Posterior vena cava (tissue), 2 donors: Measurements from ENCODE around the gene AUH. TPM values are rescaled to one million over a fixed set of nuclear protein-coding genes. Genes with fewer than 3 reads are reported as not detected.

ENCODE experiments used
- DNase-seq: peaks from one replicate; pipeline ENCODE4 v3.0.0-alpha.2; 2020; ENCODE audit warnings: low spot score
- intact Hi-C, 2 donors: fragments of 100-400 bp; cut with DNase I; formaldehyde crosslinking; loops; one replicate each; pipeline versions ENCODE4 v1.14.1 to v1.14.2; 2022 to 2023
- total RNA-seq, 2 donors: library from RNA; stranded (reverse); fragmentation: NEBNext Ultra II Directional; extraction: Animal tissue kit (Norgen Biotek cat#: 25700); gene quantifications; one replicate each; pipeline ENCODE4 v1.2.1, GENCODE V29; 2021
- donor health status: DM: yes; HTN: yes; CAD: no.
- donor health status: DM: yes; HTN: yes; CAD: no.

The AUH gene
- total RNA-seq, 2 donors from 2014 or later = 12.1 to 14.0 TPM

DNA sequence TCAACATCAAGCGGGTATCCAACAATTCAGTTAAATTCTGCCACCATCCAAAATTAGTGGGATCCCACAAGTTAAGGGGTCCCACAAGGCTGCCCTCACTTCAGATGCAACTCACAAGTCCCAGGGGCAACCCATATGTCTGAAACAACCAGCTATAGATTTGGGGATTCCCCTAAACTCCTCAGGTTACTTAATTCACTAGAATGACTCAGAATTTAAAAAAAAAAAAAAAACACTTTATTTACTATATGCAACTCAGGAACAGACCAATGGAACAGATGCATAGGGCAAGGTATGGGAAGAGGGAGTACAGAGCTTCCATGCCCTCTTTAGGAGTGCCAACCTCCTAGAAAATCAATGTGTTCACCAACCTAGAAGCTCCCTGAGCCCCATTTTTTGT, 15.1 kb downstream of the AUH start:
- DNase-seq = no peak
- intact Hi-C loops = no loop called here

DNA sequence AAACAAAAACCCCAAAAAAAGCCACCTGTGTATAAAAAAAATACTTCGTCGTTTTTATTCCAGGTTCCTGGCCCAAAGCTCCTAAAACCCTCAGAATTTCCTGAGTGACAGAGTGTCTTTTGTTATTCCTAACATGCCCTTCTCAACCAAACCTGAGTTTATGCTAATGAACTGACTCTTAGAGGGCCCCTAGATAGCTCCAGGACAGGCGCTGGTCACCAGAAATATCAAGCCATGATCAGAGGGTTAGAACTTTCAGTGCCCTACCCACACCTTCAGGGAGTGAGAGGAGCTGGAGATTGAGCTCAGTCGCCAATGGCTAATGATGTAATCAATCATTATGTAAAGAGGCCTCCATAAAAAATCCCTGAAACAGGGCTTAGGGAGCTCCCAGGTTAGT, 15.7 kb downstream of the AUH start:
- intact Hi-C loops = no loop called here

DNA sequence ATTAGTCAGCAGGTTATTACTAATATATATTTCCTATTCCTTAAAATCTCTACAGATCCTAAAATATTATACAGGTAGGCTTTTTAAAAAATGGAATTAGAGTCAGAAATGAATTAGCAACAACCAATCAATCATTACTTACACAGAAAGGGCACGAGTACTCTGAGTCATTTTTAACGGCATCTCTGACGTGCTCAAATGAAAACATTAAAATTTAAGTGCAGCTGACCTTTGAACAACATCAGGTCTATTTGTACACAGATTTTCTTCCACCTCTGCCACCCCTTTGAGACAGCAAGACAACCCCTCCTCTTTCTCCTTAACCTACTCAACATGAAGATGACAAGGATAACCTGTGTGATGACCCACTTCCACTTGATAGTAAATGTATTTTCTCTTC, 19.1 kb downstream of the AUH start:
- DNase-seq = no peak
- intact Hi-C loops = no loop called here

More for the DNA sequence above, 15.7 kb downstream of the AUH start:
- no peak for DNase-seq

DNA sequence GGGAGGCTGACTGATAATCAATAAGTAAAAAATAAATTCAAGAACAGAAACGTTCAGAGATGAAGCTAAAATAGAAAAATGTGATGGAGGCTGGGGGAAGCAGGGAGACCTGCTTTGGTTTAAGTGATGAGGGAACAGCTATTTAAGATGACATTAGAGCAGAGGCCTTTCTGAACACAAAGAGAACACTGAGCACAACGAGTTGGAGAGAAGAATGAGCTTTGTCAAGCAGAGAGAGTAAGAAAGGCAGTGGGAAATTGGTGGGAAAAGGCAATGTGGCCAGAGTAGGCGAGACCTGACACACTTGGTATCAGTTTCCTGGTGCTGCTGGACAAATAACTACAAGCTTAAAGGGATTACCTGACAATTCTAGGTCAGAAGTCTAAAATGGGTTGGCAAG, 20.0 kb downstream of the AUH start:
- intact Hi-C loops = no loop called here
- no peak for DNase-seq

DNA sequence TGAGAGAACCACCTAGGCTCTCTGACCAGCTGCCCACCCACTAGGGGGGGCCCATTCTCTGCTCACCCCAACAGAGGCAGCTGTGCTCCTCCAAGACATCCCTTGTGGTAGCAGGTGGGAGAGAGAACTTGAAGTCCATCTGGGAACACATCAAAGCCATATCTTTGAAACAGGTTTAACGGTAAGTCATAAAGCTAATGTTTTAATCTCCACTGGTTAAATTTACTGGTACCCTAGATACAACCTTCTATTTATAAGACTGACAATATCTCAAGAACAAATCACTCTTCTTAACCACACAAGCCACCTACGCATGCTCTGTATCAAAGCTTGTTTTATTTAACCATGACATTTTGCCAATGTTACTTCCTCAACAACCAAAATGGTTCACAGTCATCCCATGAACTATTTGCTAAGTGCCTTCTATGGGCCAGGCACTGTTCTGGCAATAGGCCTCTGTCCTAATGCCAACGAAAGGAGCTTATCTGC, 20.4 kb downstream of the AUH start:
- intact Hi-C loops = no loop called here
- DNase-seq = no peak

DNA sequence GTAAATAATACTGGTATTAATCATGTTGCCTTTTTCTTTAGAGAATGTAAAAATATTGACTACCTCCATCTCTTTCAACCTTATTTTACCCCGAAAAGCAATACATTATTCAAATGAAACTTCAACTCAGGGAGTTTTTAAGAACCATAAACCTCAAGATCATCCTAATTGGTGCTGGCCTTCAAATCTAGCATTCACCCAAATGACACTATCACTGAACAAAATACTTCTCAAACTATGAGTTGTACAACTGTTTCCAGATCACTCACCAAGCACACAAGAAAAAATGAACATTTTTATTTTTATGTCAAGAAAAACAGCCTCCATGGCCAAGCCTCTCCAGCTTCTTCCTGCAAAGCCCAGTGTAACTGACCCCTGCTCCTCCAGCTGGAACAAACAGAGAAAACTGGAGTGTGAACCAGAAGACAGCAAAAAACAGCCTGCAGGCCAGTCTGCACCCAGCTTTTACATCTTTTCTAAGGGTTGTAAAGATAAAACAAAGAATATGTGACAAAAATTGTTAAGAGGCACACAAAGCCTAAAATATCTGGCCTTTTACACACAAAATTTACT, 21.2 kb downstream of the AUH start:
- no peak for DNase-seq
- intact Hi-C loops = no loop called here

DNA sequence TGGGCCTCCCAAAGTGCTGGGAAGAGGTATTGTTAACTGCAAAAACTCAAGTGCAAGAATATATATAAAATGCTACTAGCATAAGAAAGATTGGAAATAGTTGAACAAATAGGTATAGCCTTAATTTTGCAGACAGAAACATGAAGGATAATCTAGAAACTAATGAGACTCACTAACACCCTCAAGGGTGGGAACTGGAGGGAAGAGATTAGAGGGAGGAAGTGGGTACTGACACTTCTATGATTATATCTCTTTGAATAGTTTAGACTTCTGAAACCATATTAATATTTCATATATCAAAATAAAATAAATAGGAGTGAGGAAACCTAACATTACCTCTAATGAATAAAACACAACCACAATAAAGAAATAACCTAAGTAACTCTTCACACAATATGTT, 23.0 kb downstream of the AUH start:
- intact Hi-C loops = no loop called here
- DNase-seq = no peak

DNA sequence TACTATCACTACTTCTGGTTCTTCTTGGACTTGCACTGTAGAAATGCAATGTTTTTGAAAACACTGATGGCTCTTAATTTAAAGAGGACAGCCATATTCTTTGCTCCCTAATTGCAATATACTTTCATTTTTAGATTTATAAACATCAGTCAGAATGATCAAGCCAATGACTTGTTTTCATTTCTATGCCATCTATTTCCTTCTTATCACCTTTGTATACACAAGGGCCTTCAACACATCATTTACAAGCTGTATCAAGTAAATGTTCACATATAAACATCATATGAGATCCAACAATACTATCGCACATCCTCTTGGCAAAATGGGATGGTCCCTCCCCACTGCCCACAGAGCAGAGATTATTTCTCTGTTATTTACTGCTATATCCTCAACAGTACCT, 24.9 kb downstream of the AUH start:
- DNase-seq = no peak
- intact Hi-C loops = no loop called here

DNA sequence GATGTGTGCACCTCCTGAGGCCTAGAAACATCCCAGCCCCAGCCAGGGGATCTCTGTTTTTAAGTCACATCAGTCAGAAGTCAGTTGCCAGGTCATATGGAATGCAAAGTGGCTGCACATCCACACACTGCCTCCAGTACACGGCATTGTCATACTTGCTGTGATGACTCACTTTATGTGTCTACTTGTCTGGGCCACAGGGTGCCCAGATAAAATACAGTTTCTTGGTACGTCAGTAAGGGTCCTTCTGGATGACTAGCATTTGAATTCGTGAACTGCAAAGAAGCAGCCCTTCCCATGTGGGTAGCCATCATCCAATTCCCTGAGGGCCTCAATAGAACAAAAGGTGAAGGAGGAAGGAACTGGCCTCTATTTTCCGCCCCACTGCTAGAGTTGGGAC, 27.7 kb downstream of the AUH start:
- intact Hi-C loops = no loop called here
- no peak for DNase-seq

DNA sequence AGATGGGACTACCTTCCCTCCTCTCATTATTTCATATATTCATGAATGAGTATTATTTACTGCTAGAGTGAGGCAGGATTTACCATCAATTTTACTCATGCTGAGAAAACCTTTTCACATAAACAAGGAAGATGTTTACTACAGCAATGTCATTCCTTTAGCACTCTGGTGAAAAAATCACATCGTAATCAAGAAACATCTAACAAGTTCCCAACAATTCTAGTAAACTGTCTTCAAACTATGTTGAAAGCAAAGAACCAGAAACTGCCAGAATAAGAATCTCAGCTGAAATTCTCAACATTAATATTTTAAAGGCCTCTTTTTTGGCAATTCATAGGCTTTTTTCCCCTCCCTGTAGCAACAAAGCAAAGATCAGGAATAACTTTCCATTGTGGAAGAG, 28.2 kb downstream of the AUH start:
- no peak for DNase-seq
- intact Hi-C loops = no loop called here

DNA sequence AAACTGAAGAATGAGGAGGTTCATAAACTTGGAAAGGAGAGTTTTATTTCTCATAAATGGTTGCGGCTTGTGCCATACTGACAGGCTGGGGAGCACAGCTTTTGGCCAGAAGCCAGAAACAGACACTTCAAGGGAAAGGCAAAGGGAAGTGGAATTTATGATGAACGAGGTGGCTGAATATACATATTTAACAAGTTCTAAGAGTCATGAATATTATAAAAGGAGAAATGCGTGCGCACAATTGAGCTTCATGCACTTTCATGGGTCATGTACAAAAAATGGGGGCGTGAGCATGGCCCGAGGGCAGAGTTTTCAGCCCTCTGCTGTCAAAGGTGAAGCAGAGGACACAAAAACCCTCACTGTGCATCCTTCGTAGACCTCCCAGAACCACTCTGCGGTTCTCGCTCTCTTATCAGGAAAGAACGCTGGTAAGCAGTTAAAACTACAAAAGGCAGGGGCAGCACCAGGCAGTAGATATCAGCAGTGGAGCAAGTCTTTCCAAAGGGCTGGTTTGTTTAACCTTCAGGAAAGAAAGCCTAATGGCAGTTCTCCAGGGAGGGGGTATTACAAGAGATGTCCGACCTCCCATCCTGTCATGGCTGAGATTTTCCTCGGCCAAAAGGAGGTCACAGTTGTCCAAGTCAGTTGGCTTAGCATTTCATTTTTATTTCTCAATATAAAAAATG, 29.0 kb downstream of the AUH start:
- intact Hi-C loops = no loop called here
- DNase-seq = no peak

DNA sequence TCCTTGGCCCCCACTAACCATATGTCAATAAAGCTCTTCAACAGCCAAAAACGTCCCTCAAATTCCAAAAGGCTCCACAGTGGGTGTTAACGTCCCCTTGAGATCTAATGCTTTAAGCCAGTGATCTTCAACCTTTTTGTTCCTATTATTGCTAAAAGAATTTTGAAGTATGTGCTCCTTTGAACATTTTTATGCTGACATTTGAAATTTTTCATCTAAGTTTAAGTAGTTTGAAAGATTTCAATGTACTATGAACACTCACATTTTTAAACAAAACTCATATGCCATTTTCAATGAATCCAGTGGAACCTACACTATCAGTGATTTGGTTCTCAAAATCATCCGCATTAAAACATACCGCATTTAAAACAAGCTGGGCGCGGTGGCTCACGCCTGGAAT, 29.9 kb downstream of the AUH start:
- DNase-seq = no peak
- intact Hi-C loops = no loop called here

DNA sequence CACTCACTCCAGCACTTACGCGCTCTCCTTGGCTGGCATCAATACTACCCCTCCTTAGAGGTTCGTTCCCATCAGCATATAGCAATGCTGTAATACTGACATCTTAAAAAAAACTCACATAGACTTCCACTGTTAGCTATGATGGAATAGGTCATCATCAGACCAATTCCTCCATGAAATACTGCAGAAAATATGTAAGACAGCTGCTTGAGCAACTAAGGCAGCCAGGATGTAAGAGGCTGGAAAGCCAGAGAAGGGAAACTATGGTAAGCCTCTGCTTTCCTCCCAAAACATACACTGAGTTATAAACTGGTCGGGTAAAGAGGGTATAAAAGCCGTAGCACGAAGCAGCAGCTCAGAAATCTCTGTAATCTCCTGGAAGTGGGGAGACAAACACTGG, 33.5 kb downstream of the AUH start:
- intact Hi-C loops = no loop called here

DNA sequence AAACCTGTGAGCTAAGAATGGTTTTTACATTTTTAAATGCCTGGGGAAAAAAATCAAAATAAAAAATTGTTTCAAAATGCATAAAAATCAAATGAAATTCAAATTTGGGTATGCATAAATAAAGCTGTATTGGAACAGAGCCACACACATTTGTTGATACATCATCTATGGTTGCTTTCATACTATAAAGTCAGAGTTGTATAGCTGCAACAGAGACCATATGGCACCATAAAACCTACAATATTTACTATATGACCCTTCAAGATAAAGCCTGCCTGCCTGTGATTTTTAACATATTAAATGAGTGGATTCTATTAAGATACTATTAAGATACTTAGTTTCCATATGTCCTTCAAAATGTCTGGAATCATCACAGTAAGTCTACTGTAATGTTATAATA, 40.0 kb downstream of the AUH start:
- DNase-seq = no peak
- intact Hi-C loops = no loop called here

More for the DNA sequence above, 33.5 kb downstream of the AUH start:
- DNase-seq = no peak

DNA sequence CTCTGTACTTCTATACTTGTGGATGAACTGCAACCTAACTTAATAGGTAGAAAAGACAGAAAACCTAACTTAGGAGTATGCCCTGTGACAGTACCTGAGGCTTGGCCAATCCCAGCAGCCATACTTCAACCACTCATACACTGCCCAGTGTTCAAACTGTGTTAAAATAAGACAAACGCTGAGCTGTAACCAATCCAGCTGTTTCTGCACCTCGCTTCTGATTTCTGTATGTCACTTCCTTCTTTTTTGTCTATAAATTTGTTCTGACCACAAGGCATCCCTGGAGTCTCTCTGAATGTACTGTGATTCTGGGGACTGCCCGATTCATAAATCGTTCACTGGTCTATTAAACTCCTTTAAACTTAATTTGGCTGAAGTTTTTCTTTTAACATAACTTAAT, 41.4 kb downstream of the AUH start:
- no peak for DNase-seq
- intact Hi-C loops = no loop called here

DNA sequence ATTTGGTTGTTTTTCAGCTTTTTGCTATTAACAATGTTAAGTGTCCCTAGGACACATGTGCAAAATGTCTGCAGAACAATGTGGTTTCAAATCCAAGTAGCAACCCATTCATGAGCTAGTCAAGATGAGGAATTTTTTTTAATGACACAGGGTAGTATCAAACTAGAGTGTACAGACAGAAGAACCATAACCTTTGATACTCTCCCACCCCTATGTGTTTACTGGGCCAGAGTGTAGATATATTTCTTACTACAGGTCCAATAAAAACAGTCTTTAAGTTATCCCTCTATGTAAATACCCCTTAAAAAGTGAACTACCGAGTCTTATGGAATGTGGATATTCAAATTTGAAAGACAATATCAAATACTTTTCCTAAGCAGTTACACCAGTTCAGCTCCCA, 45.6 kb downstream of the AUH start:
- intact Hi-C loops = no loop called here
- no peak for DNase-seq

DNA sequence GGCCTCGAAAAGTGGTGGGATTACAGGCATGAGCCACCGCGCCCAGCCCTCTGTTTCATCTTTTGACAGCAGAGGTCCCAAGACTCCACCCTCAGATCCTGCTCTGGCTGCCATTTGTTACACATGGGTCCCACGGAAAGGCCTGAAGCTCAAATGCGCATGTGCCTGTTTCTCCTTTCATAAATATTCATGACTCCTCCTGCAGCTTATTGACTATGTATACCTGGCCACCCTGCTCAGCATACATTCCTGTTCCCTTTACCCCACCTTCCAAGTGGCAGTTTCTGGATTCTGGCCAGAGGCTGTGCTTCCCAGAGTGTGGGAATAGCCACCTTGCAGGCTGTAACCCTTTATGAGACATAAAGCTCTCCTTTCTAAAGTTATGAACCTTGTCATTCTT, 46.5 kb downstream of the AUH start:
- intact Hi-C loops = no loop called here
- DNase-seq = no peak

DNA sequence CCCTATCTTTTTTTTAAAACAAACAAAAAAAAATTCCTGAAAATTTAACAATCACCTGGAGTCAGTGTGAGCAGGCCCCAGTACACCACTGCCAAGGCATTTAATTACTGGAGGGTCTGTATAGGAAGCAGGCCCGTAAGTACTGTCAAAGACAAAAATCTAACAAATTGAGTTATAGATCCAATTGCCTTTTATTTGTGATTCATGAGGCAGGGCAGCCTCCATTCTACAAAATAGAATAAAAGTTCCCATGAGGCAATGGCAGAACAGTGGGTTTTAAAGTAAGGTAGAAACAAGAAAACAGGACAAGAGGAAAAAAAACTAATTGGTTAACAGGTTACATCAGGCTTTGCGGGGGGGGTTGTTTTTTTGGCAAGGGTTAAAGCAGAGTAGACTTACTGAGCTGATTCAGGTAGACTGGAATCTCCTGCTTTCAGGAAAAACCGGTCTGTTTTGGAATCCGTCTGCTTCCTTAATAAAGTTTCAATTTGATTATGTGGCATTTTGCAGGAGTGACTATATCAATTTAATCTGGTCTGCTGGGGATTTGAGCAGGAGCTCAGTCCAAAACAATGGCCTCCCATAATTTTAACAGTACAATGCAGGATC, 48.9 kb downstream of the AUH start:
- intact Hi-C loops = no loop called here

DNA sequence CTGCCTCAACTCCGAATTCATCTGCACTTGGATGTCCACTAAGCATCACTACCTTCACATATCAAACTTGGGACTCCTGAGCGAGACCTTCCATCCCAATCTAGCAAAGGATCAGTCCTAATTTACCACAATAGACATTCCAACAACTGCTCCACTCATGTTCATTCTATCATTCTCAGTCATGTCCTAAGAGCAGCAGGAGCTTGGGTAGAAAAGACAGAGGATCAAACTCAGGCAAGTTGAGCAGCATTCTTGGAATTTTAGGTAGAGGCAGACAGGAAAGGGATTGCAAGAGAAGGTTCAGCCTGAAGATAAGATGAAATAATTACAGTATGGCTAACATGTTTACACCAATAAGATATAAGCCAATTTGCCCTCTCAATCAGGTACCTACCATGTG, 51.7 kb downstream of the AUH start:
- no peak for DNase-seq
- intact Hi-C loops = no loop called here

More for the DNA sequence above, 48.9 kb downstream of the AUH start:
- no peak for DNase-seq

DNA sequence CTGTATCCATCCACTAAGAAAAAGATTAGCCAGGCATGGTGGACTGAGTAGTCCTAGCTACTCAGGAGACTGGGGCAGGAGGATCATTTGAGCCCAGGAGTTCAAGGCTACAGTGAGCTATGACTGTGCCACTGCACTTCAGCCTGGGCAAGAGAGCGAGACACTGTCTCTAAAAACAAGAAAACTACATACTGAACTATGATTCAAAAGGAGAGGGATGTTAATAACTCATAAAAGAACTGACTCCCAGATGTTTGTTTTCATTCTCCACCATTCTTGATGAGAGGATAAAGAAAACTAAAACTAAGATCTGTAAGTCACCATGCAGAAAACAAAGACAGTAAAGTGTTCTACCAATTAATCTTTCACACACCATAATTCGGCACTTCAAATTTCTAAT, 53.5 kb downstream of the AUH start:
- intact Hi-C loops = no loop called here
- DNase-seq = no peak

DNA sequence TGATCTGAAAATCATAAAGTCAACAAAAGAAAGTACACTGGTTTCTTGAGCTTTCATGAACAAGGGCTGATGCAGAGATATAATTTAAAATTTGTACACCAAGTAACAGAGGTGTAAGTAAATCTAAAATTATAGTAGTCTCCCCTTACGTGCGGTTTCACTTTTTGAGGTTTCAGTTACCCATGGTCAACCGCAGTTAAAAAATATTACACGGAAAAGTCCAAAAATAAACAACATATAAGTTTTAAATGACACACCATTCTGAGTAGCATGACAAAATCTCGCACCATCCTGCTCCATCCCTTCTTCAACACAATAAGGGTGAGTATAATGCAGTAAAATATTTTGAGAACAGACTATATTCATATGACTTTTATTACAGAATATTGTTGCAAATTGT, 54.4 kb downstream of the AUH start:
- no peak for DNase-seq
- intact Hi-C loops = no loop called here
